ENCODE measurements around the gene MPPED2. TPM values are rescaled to one million over a fixed set of nuclear protein-coding genes. Genes with fewer than 3 reads are reported as not detected.

The MPPED2 gene
- total RNA-seq, 1 donor from 2014 or later, result 4.9 TPM

DNA sequence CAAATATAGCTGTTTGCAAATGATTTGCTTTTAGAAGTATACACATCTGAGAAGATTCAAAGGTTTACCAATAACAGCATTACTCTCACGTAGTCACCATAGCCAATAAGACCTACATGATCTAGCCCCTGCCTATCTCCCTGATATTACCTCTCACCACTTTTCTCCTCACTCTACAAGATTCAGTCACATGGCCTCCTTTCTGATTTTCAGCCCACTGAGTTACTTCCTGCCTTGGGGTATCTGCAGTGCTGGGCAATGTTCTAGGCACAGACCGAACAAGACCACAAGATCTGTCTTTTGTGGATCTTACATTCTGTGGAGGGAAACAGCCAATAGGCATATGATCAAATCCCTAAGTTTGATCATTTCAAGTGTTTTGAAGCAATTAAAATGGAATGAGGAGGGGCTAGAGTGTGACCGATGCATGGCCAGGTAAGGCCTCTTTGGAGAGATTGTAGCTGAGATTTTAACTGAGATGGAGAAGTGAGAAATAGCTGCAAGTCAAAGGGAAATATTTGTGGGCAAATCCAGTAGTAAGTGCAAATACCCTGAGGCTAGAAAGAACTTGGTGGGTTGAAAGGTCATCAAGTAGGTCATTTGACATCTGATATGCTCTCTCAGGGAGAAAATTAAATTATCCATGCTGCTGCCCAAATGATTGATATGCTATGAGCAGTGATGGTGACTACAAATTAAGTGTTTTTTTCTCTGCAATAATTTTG lies 220.2 kb downstream of the MPPED2 start:
- no peak for DNase-seq (ENCODE audit: low spot score)

DNA sequence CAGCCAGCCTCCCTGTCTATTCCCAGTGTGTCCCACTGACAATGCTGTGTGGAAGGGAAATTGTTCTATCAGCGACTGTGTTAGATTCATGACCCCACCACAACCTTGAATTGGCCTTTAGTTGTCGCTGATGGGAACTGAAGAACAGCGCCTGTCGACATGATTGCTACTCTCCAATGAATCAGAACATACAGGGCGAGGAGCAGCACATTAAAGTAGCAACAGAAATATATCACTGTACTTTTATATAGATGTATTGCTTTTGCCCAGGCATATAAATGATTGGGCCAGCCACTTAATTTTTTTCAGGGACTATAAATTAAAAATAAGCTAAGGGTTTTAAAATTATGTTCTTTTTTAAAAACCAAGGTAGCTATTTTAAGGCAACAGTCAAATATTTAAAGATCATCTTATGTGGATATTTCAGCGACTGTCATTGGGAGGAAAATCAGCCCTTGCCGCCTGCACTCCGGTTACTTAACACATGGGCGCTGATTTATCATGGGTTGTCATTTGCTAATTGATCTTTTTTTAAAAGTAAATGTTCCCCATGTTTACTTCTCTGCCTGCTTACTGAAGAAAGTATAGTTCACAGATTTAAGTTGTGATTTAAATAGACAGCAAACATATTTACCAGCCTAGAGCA lies 221.2 kb downstream of the MPPED2 start:
- no peak for DNase-seq (ENCODE audit: low spot score)

DNA sequence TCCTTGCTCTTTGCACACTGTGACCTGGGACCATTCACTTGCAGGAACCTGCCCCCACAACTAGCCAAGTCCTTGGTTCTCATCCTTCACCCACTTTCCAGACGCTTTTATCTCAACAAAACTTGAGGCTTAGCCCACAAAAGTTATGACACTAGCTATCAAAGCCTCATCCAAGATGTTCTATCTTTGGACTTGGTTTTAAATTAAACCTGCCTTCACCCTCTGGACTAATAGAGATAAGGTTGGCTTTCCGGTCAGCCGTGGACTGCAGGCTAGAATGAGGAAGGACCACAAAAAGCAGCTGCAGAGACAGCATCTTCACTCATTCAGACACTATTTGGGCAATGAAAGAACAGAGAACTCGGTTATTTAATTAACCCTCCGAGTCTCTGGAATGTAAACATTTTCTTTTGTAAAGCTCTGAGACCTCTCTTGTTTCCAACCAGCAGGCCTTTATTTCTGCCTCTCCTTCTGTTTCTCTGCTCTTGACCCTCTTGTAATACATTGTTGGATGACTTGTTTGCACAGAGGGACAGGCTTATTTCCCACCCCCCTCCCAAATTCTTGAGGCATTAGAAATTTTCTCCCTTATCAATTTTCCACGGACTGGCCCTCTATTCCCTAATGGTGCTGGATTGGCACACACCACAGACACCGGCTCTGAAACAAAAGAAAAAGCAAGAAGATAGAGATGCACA lies 221.9 kb downstream of the MPPED2 start:
- DNase-seq (ENCODE audit: low spot score), result no peak

DNA sequence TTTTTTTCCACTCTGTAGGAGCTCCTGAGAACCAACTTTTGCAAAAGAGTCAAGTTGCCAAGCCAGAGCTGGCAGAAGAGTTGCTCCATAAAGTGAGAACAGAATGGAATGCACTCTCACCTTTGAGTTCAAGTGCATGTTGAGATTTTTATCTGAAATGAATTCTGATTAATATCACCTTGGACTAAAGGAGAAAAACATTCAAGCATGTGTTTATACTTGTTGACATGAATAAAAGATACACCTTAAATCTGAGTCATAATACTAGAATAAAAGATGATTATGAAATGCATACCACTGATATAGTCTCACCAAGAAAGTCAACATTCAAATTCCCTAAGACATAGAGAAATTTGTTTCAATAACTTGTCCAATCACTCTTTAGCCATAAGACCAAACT lies 225.4 kb downstream of the MPPED2 start:
- DNase-seq (ENCODE audit: low spot score), result no peak
